Adrenal gland (tissue), 12 donors: Measurements from ENCODE around the gene VPS26B. TPM values are rescaled to one million over a fixed set of nuclear protein-coding genes. Genes with fewer than 3 reads are reported as not detected.
"Not testable (repeated sequence)": the region's sequence is repeated elsewhere in the genome, so short reads cannot be mapped to it uniquely, and the experiment has no call there.

Experiments
- DNase-seq, 7 donors: peaks; one replicate each; pipeline ENCODE4 v3.0.0-alpha.2; 2019 to 2020
- H3K27ac ChIP-seq, 5 donors: fragments of 200-600 bp; sonication (generic) in 4 of 5; 1 replicate in 3 of 5; 2 replicates in 2 of 5; pipeline versions ENCODE4 v1.5.1 to v1.8.0; 2016 to 2020; ENCODE audit warnings: mild to moderate bottlenecking in 1 of 5
- H3K27me3 ChIP-seq: fragments of 200-600 bp; 2 replicates; pipeline ENCODE4 v1.8.0; 2021
- H3K36me3 ChIP-seq, 2 donors: fragments of 200-600 bp; replicated peaks in 1 of 2; 1 replicate in 1 of 2; 2 replicates in 1 of 2; pipeline versions ENCODE4 v1.5.1 to v1.8.0; 2018 to 2022
- H3K4me1 ChIP-seq, 2 donors: fragments of 200-600 bp; replicated peaks in 1 of 2; 1 replicate in 1 of 2; 2 replicates in 1 of 2; pipeline versions ENCODE4 v1.5.1 to v1.8.0; 2018 to 2021
- H3K4me3 ChIP-seq, 4 donors: fragments of 200-600 bp; sonication (generic) in 3 of 4; one replicate each; pipeline ENCODE4 v1.5.1; 2016 to 2018
- H3K9me3 ChIP-seq, 3 donors: fragments of 200-600 bp; sonication (generic) in 1 of 3; replicated peaks in 1 of 3; 1 replicate in 2 of 3; 2 replicates in 1 of 3; pipeline versions ENCODE4 v1.5.1 to v1.8.0; 2016 to 2021
- POLR2A ChIP-seq, 2 donors: fragments of 450-650 bp; IDR thresholded peaks; one replicate each; pipeline ENCODE4 v1.6.1; 2017; ENCODE audit warnings: antibody characterized with exemption in 2 of 2, mild to moderate bottlenecking in 2 of 2, moderate library complexity in 1 of 2
- WGBS, 4 donors: extraction: QIAGEN DNeasy Blood & Tissue Kit in 2 of 4; methylation state at CpG; one replicate each; pipeline versions ENCODE4 v1.1.5 to v1.1.7; 2013 to 2017; 5-methylcytosine and 5-hydroxymethylcytosine counted together
- intact Hi-C, 2 donors: fragments of 100-400 bp; cut with DNase I; formaldehyde crosslinking; loops; one replicate each; pipeline versions ENCODE4 v1.14.1 to v1.15.0; 2022 to 2023
- polyA plus RNA-seq, 3 donors: library from polyadenylated mRNA; stranded (reverse); fragments of 200-250 nt in 2 of 3; fragments of 350-450 nt in 1 of 3; fragmentation: Illumina TruSeq in 1 of 3; extraction: RNeasy Lipid Tissue Mini Kit (QIAGEN cat#74804) in 1 of 3; gene quantifications; one replicate each; pipeline ENCODE4 v1.2.3, GENCODE V29; 2013 to 2014
- total RNA-seq, 9 donors: library from RNA; depleted of rRNA in 4 of 9; stranded (reverse); fragments of >200 nt in 4 of 9; fragments of 120-200 nt in 1 of 9; fragmentation: NEBNext Ultra II Directional in 1 of 9; extraction: Animal tissue kit (Norgen Biotek cat#: 25700) in 1 of 9; gene quantifications; one replicate each; pipeline versions ENCODE4 v1.1.0 to v1.2.4, GENCODE V29; 2013 to 2023
- TF ChIP-seq, protein P1 (sequence below), 6 experiments: fragments of 450-650 bp in 4 of 6; fragments of 200-600 bp in 2 of 6; sonication (generic) in 1 of 6; IDR thresholded peaks; 1 replicate in 5 of 6; 2 replicates in 1 of 6; pipeline versions ENCODE4 v1.5.1 to v1.8.0; 2016 to 2021; ENCODE audit warnings: antibody characterized with exemption in 6 of 6, mild to moderate bottlenecking in 2 of 6, moderate library complexity in 1 of 6
- donor health status: healthy with polysubstance abuse.
- donor health status: Bipolar disorder and iron deficiency.
- donor health status: DM: yes; HTN: yes; CAD: no.
- donor health status: DM: no; HTN: no; CAD: no.
- donor health status: DM: no; HTN: no; CAD: no.
- donor health status: DM: yes; HTN: yes; CAD: no.

The VPS26B gene
- total and polyA plus RNA-seq, 12 donors: 25.3 to 74.6 (median 42.1) TPM

DNA sequence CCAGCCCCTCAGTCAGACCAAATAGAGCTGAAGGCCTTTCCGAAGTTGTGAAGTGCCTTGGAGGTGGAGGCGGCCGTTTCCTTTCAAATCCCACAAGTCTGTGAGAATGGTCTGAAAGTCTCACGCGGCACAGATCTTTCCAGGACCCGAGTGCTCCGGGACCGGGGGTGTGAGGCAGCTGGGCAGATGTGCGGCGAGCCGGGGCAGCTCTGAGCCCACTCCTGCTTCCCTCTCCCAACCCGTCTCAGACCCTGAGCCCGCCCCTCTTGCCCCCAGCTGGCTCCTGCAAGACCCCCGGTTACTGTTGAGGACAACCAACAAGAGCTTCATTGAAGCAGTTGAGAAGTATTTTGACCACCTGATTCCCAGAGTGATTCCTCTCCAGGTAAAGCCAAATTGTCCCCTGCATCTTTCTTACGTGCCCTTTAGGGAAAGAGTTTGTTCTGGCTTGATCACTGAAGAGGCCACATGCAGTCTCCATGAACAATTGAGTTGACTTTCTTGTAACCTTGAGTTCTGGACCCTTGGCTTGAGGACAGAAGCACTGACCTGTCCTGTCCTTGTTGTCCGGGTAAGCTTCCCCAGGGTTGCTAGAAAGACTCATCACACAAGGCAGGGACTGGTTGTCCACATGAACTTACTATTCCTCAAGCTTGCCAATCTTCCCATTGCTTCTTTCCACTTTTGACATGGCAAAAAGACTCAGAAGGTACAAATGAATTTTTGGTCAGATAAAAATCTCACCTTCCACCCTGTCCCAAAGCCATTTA lies 59.2 kb downstream of the VPS26B start:
- intact Hi-C loops: no loop called here
- DNase-seq: no peak
- no peaks in the 10 kb centered on the region for H3K4me1 ChIP-seq
- peaks cover 10% of the 10 kb centered on the region for H3K27me3 ChIP-seq
- no peak overlapping the region for H3K4me3 ChIP-seq
- no peak for TF ChIP-seq POLR2A (IDR thresholded peaks at IDR 0.05)
- TF ChIP-seq, protein P1, sequence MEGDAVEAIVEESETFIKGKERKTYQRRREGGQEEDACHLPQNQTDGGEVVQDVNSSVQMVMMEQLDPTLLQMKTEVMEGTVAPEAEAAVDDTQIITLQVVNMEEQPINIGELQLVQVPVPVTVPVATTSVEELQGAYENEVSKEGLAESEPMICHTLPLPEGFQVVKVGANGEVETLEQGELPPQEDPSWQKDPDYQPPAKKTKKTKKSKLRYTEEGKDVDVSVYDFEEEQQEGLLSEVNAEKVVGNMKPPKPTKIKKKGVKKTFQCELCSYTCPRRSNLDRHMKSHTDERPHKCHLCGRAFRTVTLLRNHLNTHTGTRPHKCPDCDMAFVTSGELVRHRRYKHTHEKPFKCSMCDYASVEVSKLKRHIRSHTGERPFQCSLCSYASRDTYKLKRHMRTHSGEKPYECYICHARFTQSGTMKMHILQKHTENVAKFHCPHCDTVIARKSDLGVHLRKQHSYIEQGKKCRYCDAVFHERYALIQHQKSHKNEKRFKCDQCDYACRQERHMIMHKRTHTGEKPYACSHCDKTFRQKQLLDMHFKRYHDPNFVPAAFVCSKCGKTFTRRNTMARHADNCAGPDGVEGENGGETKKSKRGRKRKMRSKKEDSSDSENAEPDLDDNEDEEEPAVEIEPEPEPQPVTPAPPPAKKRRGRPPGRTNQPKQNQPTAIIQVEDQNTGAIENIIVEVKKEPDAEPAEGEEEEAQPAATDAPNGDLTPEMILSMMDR (IDR thresholded peaks at IDR 0.05): no peak
- no peaks in the 10 kb centered on the region for H3K9me3 ChIP-seq
- 83 to 86% (median 85%) methylated on average over 9 to 16 of the region's 16 CpGs for WGBS, 4 donors
- no peak overlapping the region for H3K27ac ChIP-seq
- H3K36me3 ChIP-seq: no peaks in the 10 kb centered on the region

DNA sequence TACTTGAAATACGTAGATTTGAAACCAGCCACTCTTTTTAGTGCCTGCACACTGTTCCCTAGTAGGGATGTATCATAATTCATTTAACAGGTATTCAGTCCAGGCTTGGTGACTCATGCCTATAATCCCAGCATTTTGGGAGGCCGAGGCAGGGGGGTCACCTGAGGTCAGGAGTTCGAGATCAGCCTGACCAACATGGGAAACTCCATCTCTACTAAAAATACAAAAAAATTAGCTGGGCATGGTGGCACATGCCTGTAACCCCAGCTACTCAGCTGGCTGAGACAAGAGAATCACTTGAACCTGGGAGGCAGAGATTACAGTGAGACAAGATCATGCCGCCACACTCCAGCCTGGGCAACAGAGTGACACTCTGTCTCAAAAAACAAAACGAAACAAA lies 59.9 kb downstream of the VPS26B start:
- intact Hi-C loops, H3K36me3 ChIP-seq, H3K4me3 ChIP-seq, H3K4me1 ChIP-seq, H3K27me3 ChIP-seq, H3K27ac ChIP-seq, H3K9me3 ChIP-seq, DNase-seq: not testable (repeated sequence)
- WGBS, 4 donors: 86 to 88% (median 87%) methylated on average over 5 of the region's 5 CpGs

DNA sequence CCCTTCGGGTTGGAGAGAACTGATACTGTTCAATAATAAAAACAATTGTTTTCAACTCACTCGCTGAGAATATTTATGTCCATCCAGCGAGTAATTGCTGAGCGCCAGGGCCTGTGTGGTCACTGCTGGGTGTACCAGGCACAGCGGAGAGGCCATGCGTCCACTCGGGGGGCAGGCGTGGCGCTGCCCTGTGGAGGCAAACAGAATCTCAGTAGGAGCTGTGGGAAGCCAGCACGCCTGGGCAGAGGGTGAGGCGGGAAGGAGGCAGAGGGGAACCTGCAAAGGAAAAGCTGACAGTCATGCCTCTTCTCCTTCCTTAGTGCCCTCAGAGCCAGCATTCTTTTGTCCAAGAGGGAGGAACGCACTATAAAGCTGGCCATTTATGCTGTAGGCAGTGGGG lies 63.1 kb downstream of the VPS26B start:
- WGBS, 4 donors: 84 to 93% (median 88%) methylated on average over 12 of the region's 12 CpGs
- intact Hi-C loops: no loop called here
- no peaks in the 10 kb centered on the region for H3K27me3 ChIP-seq
- H3K27ac ChIP-seq: no peak overlapping the region
- no peak overlapping the region for H3K4me3 ChIP-seq
- no peaks in the 10 kb centered on the region for H3K36me3 ChIP-seq
- no peaks in the 10 kb centered on the region for H3K9me3 ChIP-seq
- TF ChIP-seq, protein P1 (IDR thresholded peaks at IDR 0.05): no peak
- TF ChIP-seq POLR2A (IDR thresholded peaks at IDR 0.05): no peak
- DNase-seq: no peak
- no peaks in the 10 kb centered on the region for H3K4me1 ChIP-seq

DNA sequence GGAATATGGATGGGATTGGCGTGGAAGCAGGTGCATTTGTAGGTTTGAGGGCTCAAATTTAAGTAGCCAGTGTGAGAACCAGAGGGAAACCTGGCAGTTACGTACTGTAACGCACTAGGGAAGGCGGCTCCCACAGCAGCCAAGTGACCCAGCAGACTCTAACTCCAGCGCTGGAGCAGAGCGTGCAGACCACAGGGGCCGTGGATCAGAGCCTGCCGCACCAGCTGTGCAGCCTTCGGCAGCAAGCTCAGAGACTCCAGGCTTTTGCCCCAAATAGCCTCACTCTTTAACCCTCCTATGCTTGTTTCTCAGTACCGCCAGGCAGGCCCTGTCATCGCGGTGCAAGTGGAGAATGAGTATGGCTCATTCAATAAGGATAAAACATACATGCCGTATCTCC lies 64.0 kb downstream of the VPS26B start:
- WGBS, 4 donors: 90 to 96% (median 93%) methylated on average over 12 to 13 of the region's 13 CpGs
- intact Hi-C loops: no loop called here
- no peak for DNase-seq
- Histone ChIP-seq H3K36me3 (no peaks in the 10 kb centered on the region), H3K27me3 (no peaks in the 10 kb centered on the region), H3K4me1 (no peaks in the 10 kb centered on the region), H3K4me3 (no peak overlapping the region), H3K9me3 (no peaks in the 10 kb centered on the region), H3K27ac (no peak overlapping the region)
- no peak for TF ChIP-seq POLR2A (IDR thresholded peaks at IDR 0.05)
- TF ChIP-seq, protein P1 (IDR thresholded peaks at IDR 0.05): no peak

DNA sequence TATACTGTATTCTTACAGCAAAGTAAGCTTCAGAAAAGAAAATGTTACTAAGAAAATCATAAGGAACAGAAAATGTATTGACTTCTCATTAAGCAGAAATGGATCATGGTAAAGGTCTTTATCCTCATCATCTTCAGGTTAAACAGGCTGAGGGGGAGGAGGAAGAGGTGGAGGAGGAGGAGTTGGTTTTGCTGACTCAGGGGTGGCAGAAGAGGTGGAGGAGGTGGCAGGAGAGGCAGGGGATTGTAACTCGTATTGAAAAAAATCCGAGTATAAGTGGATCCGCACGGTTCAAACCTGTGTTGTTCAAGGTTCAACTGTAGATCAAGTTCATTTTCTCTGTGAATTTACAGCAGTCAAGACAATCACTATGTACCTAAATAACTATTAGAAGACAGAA lies 64.7 kb downstream of the VPS26B start:
- Histone ChIP-seq H3K36me3 (no peaks in the 10 kb centered on the region), H3K4me1 (no peaks in the 10 kb centered on the region), H3K27ac (no peak overlapping the region), H3K27me3 (no peaks in the 10 kb centered on the region), H3K9me3 (no peaks in the 10 kb centered on the region), H3K4me3 (no peak overlapping the region)
- WGBS, 4 donors: 57 to 84% (median 83%) methylated on average over 4 of the region's 4 CpGs
- TF ChIP-seq POLR2A (IDR thresholded peaks at IDR 0.05): no peak
- TF ChIP-seq, protein P1 (IDR thresholded peaks at IDR 0.05): no peak
- no peak for DNase-seq
- intact Hi-C loops: no loop called here
